ENCODE data around the gene ADAMTSL1. TPM values are rescaled to one million over a fixed set of nuclear protein-coding genes. Genes with fewer than 3 reads are reported as not detected.

ADAMTSL1 gene
- total and polyA plus RNA-seq, 2 of the 13 experiments (the other 11 are each of a cell fraction or from before 2014, with no cell fraction given) = not detected

DNA sequence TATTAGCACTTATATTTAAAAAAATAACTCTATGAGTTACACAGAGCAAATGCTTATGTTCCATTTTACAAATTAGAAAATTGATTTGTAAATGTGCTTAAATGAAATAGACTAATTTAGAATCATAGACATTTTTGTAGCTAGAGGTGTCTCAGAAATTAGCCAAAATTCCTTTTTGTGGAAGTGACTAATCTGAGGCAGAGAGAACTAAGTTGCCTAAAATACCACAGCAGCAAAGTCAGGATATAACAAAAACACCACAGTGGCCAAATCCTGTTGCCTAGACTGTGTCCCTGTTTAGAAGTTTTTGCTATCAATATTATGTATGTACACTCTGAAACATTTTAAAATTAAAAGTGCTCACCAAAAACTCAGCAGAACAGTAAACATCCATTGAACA is 18.7 kb downstream of the ADAMTSL1 start:
- DNase-seq (ENCODE audit: low spot score) (no peak), FAIRE-seq (no peak), ATAC-seq (no peak)
- Histone ChIP-seq H3K79me2 (ENCODE audit: insufficient read depth, low read length) (no peaks in the 10 kb centered on the region), H4K20me1 (ENCODE audit: insufficient read depth, low read length) (no peaks in the 10 kb centered on the region), H3K9ac (ENCODE audit: insufficient read depth, low read depth, low read length) (no peak overlapping the region), H3K4me1 (ENCODE audit: insufficient read depth, low read length) (no peaks in the 10 kb centered on the region), H2AFZ (ENCODE audit: low read length) (no peak overlapping the region), H3K27me3 (ENCODE audit: control insufficient read depth in 1 of 2, insufficient read depth in 2 of 2, low read length in 2 of 2) (no peaks in the 10 kb centered on the region), H3K4me3 (replicated peaks in 1 of 3; ENCODE audit: insufficient read depth in 1 of 3, low read depth in 2 of 3, low read length in 3 of 3) (no peak overlapping the region), H3K27ac (ENCODE audit: extremely low read length, insufficient read depth, low read length) (no peak overlapping the region), H3K4me2 (ENCODE audit: low read depth, low read length) (no peak overlapping the region), H3K9me3 (ENCODE audit: low read length) (no peaks in the 10 kb centered on the region), H3K36me3 (replicated peaks in 1 of 2; ENCODE audit: control insufficient read depth in 1 of 2, insufficient read depth in 2 of 2, low read length in 2 of 2) (no peaks in the 10 kb centered on the region)
- ChIA-PET CTCF (ENCODE audit: low intra/inter-chr PET ratio, low total read pairs) (no interaction called here), POLR2A (no interaction called here)
- BruUV-seq (replicated peaks) = no TSS peak
- intact Hi-C loops (cut with micrococcal nuclease; ENCODE audit: unreplicated experiment) (no loop called here), in situ Hi-C loops (cut with HindIII; ENCODE audit: extremely low pct_ligation_motif_present, low pct_unique_long_range_greater_than_20kb) (no loop called here)
- TF ChIP-seq TFDP2 (CRISPR knock-in tag; IDR thresholded peaks at IDR 0.05) (no peak), RCOR2 (CRISPR knock-in tag; IDR thresholded peaks at IDR 0.05) (no peak), NRL (CRISPR knock-in tag; IDR thresholded peaks at IDR 0.05; ENCODE audit: borderline replicate concordance) (no peak)

GRCh38 chr9:18493451-18493993 is 19.6 kb downstream of the ADAMTSL1 start:
- Histone ChIP-seq H3K36me3 (replicated peaks in 1 of 2; ENCODE audit: control insufficient read depth in 1 of 2, insufficient read depth in 2 of 2, low read length in 2 of 2) (no peaks in the 10 kb centered on the region), H3K4me2 (ENCODE audit: low read depth, low read length) (no peak overlapping the region), H3K27ac (ENCODE audit: extremely low read length, insufficient read depth, low read length) (no peak overlapping the region), H3K9ac (ENCODE audit: insufficient read depth, low read depth, low read length) (no peak overlapping the region), H3K4me3 (replicated peaks in 1 of 3; ENCODE audit: insufficient read depth in 1 of 3, low read depth in 2 of 3, low read length in 3 of 3) (no peak overlapping the region), H3K79me2 (ENCODE audit: insufficient read depth, low read length) (no peaks in the 10 kb centered on the region), H4K20me1 (ENCODE audit: insufficient read depth, low read length) (no peaks in the 10 kb centered on the region), H3K4me1 (ENCODE audit: insufficient read depth, low read length) (no peaks in the 10 kb centered on the region), H2AFZ (ENCODE audit: low read length) (no peak overlapping the region), H3K27me3 (ENCODE audit: control insufficient read depth in 1 of 2, insufficient read depth in 2 of 2, low read length in 2 of 2) (no peaks in the 10 kb centered on the region), H3K9me3 (ENCODE audit: low read length) (no peaks in the 10 kb centered on the region)
- POLR2A ChIA-PET = no interaction called here
- BruUV-seq (replicated peaks) = no TSS peak
- no peak for ATAC-seq
- intact Hi-C loops (cut with micrococcal nuclease; ENCODE audit: unreplicated experiment) = no loop called here
- WGBS (ENCODE audit: low lambda C conversion rate) = 13% methylated on average over 3 of the region's 3 CpGs
- DNase-seq (ENCODE audit: low spot score) = no peak
- no peak for TF ChIP-seq ZFP36L2 (CRISPR knock-in tag; IDR thresholded peaks at IDR 0.05)
- TF ChIP-seq ZMYM2 (CRISPR knock-in tag; IDR thresholded peaks at IDR 0.05) = no peak
- no peak for TF ChIP-seq ZFP1 (CRISPR knock-in tag; IDR thresholded peaks at IDR 0.05)
- no peak for TF ChIP-seq XRCC5 (optimal IDR thresholded peaks at IDR 0.05; ENCODE audit: low read length)
- no peak for TF ChIP-seq CENPT (CRISPR knock-in tag; IDR thresholded peaks at IDR 0.05; ENCODE audit: low read depth)
- TF ChIP-seq EZH2 (conservative IDR thresholded peaks at IDR 0.05; ENCODE audit: low read depth, low read length) = no peak
- no peak for TF ChIP-seq JUNB (CRISPR knock-in tag; IDR thresholded peaks at IDR 0.05; ENCODE audit: borderline replicate concordance)
- TF ChIP-seq ETS1 (CRISPR knock-in tag; IDR thresholded peaks at IDR 0.05) = no peak
- TF ChIP-seq ZSCAN31 (CRISPR knock-in tag; IDR thresholded peaks at IDR 0.05; ENCODE audit: low read depth) = no peak
- TF ChIP-seq FIP1L1 (IDR thresholded peaks at IDR 0.05; ENCODE audit: borderline replicate concordance, insufficient read depth, low read depth, low read length) = no peak
- no peak for FAIRE-seq
- CTCF ChIA-PET (ENCODE audit: low intra/inter-chr PET ratio, low total read pairs) = no interaction called here
- in situ Hi-C loops (cut with HindIII; ENCODE audit: extremely low pct_ligation_motif_present, low pct_unique_long_range_greater_than_20kb) = no loop called here

Measured in HepG2 (cell line).